OCI-LY3 (cell line): ENCODE results near the gene RARG.

Experiments used
- EZH2phosphoT487 ChIP-seq: fragments of 200-600 bp; shearing (Covaris generic); IDR thresholded peaks from 2 replicates; pipeline ENCODE4 v1.6.1; 2018; ENCODE audit warnings: antibody characterized with exemption, mixed run types, low read depth
- TF ChIP-seq, protein P1 (sequence below): fragments of 200-600, 300-600 bp; sonication (generic); IDR thresholded peaks from 2 replicates; pipeline ENCODE4 v1.5.1; 2014; ENCODE audit warnings: antibody characterized with exemption, low read length, low read depth

- TF ChIP-seq, protein P1, sequence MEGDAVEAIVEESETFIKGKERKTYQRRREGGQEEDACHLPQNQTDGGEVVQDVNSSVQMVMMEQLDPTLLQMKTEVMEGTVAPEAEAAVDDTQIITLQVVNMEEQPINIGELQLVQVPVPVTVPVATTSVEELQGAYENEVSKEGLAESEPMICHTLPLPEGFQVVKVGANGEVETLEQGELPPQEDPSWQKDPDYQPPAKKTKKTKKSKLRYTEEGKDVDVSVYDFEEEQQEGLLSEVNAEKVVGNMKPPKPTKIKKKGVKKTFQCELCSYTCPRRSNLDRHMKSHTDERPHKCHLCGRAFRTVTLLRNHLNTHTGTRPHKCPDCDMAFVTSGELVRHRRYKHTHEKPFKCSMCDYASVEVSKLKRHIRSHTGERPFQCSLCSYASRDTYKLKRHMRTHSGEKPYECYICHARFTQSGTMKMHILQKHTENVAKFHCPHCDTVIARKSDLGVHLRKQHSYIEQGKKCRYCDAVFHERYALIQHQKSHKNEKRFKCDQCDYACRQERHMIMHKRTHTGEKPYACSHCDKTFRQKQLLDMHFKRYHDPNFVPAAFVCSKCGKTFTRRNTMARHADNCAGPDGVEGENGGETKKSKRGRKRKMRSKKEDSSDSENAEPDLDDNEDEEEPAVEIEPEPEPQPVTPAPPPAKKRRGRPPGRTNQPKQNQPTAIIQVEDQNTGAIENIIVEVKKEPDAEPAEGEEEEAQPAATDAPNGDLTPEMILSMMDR, result no peak
- no peak for TF ChIP-seq EZH2phosphoT487
Observed at GRCh38 chr12:53258541-53259539, 26.8 kb upstream of the RARG start.
